Stimulated activated effector memory CD8-positive, alpha-beta T cell treated with anti-CD3 and anti-CD28 coated beads, Interleukin-12 subunit alpha, Interleukin-12 subunit beta, amount 100 ng/mL, for 72 hours (primary cell): ENCODE data around the gene SPINK5.

Experiments
- ATAC-seq: fragments of 150-1000 bp; cut with Tn5 transposase; 2 replicates; pipeline ENCODE4 v1.10.0; 2021
- DNase-seq, 2 donors: peaks; one replicate each; pipeline ENCODE4 v3.0.0; 2021 to 2022; ENCODE audit warnings: low spot score in 2 of 2
- H3K27ac Mint-ChIP-seq: one replicate; pipeline ENCODE4 v1.8.0; 2022; ENCODE audit warnings: mild to moderate bottlenecking, mixed read lengths
- H3K36me3 Mint-ChIP-seq: one replicate; pipeline ENCODE4 v1.8.0; 2022; ENCODE audit warnings: mild to moderate bottlenecking, mixed read lengths
- H3K4me1 Mint-ChIP-seq: one replicate; pipeline ENCODE4 v1.8.0; 2022; ENCODE audit warnings: mixed read lengths
- H3K4me3 Mint-ChIP-seq: one replicate; pipeline ENCODE4 v1.8.0; 2022; ENCODE audit warnings: mild to moderate bottlenecking, mixed read lengths
- H3K9me3 Mint-ChIP-seq: one replicate; pipeline ENCODE4 v1.8.0; 2022; ENCODE audit warnings: mixed read lengths

The SPINK5 gene

DNA sequence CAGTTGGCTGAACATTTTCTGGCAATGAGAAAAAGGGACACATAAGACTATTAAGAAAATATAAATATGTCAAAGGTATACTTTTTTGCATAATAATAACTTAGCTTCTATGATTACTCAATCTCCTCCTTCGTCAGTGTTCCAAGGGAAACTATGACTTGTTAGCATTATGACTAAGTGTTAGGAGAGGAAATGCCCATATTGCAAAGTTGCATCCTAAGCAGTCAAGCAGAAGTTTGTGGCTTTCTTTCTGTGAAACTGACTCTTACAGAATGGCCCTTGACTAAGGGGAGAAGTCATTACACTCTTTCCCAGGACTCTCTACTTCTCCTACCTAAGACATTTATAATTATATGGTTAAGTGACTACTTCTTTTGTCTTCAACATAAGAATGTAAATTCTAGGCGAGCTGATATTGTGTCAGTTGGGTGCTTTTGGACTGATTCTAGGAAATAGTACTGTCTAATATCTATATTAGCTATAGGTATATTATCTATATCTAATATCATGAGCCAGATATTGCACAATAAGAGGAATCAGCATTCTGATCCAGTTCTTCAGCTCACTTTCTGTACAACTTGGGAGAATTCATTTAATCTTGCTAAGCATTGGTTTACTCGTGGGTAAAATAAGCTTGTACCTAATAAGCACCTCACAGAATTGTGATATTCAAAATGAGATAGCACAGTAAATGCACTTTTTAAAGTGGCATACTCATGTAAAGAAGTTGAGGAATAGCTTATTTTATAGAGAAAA is 122.6 kb downstream of the SPINK5 start:
- Mint-ChIP-seq H3K27ac (peak overlapping the region; percentile 9), H3K9me3 (no peaks in the 10 kb centered on the region), H3K4me1 (no peaks in the 10 kb centered on the region), H3K36me3 (peaks cover 6% of the 10 kb centered on the region), H3K4me3 (no peak overlapping the region)
- ATAC-seq (peak; percentile 100), DNase-seq (peak in 1 of 2 donors; percentile 50)
